Dermis lymphatic vessel endothelial cell (primary cell): ENCODE data around the gene ZNF577. TPM values are rescaled to one million over a fixed set of nuclear protein-coding genes. Genes with fewer than 3 reads are reported as not detected.

Experiments used
- total RNA-seq: library from RNA; depleted of rRNA; stranded (reverse); fragments of >200 nt; gene quantifications from 2 replicates; pipeline ENCODE4 v1.2.1, GENCODE V29; 2014

Gene ZNF577
- 3.1 and 4.2 TPM in 2 replicates for total RNA-seq

DNA sequence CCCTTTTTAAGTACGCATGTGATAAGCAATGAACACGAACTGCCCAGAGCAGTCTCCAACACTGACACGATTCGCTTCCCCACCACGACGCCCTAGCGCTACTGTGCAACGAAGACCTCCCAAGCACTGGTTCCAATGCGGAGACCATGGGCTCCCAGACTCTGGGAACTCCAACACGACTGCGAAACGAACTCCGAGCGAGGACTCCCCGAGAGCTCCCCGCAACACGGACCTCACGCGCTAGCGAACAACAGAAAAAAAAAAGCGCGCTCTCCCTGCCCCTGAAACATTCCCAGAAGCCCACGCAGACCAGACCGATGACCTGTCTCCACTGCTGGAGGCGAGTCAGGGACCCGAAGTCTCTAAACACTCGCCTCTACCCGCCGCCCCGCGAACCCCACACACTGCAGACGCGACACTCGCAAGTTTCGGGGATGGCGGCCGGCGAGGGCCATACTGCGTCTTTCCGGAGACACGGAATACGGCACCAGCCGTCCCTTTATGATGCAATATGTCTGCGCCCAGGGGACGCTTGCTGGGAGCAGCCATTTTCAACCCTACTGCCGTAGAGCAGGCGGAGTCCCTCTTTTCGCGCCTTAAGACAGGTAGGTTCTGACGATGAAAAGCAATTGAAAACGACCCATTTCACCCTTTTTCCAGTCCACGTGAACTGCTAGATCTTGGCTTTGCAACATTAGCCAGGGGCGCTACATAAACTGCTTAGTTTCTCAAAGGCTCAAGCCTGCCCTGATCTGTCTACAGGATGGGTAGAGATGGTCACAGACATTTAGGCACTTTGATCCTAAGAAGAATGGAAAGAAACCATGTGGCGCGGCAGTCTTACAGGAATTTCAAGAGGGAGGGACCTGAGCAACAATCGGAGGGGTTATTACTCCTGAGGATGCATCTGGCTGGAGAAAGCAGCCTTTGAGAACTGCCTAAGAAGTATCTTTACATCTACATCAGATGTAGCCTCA, at the start of gene ZNF577:
Gene ZNF577 (minus strand): TSS at position 430 of the 977 bp plus-strand sequence. CDS start 7,569 bp downstream, outside the sequence.

DNA sequence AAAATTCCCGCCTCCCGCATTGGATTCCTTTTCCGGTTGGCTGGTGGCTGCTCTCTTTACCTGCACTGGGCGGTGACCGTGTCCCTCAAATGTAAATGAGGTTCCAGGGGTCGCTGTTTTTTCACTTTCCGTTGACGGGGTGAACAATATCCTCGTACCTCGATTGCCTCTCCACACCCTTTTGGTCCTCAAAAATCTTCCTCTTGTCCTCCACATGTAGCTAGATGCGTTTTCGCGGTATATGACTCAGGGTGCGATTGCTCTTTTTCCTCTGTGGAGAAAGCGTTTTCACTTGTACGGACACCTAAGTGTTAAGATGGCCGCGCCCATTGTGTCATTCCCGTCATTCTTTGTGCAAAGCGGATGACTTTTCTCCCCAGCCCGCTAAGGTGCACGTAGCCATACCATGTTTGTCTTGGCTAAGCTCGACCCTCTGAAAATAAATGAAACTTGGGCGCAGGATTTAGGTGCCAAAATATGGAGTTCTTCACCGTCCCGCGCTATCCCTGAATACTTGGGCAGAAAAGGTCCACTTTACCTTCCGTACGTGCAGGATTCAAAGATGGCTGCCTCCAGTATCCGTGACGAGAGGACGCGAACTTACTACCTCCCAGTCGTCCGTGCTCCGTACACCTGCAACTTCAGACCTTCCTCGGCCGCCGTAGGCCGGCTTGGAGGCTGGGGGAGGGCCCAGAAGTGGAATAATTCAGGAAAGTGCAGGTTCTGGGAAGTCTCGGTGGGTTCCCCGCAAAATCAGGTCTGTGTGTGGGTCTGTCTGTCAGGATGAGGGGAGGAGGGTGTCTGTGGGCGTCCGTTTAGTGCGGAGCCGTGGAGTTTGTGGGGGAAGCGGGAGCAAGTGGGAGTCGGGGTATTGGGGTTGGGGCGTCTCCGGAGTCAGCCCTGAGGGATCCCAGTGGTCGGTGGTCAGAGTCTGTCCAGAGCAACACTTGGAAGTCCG, 39.3 kb upstream of the ZNF577 start, which contains the start of gene ZNF613:
Gene ZNF613 (plus strand): TSS at position 689 of the 958 bp plus-strand sequence. CDS start 8,749 bp downstream, outside the sequence.

DNA sequence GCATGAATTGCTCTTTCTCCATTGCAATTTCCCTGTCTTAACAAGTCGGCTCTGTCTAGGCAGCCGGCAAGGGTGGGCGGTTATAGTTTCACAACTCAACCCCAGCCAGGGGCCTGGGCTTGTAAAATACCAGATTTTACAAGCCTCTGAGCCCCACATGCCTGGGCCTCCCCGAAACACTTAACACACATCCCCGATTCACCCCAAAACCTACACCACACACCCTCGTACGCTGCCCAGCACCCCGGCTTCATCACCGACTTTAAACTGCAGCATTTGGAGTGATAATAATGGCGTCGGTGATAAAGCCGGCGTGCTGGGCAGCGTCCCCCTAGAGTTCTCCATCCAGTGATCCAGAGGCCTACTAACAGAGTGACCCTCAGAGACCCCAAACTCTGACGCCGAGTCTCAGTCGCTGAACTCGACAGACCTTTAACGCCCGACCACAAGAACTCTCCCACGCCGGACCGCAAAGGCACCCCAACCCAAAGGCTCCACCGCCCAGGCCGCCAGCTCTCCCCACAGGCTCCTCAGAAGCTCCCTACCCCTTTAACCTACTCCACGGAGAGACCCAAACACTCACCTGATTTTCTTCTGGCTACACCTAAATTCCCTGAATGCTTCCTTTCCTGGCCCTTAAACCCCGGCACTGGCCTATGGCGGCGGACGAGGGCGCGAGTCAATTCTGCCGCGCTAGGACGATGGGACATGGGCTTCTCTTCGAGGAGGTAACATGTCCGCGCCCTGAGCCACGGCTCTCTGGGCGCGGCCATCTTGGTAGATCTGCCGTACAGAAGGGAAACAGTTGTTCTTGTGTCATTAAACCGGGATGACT, 16.8 kb upstream of the ZNF577 start, which contains the start of gene ZNF649:
Gene ZNF649 (minus strand): TSS at position 687 of the 835 bp plus-strand sequence. CDS start 4,910 bp downstream, outside the sequence.

Other genes starting within 250 kb of the ZNF577 start
- not detected in 2 replicates for gene SIGLEC14, start 241.1 kb downstream of the ZNF577 start, total RNA-seq
- 4.8 and 6.4 TPM in 2 replicates for gene SPACA6, start 194.6 kb downstream of the ZNF577 start, total RNA-seq
- gene HAS1, start 164.0 kb downstream of the ZNF577 start, total RNA-seq: under 0.01 TPM in 1 of 2 replicates, not detected in the other
- not detected in 2 replicates for gene FPR1, start 136.1 kb downstream of the ZNF577 start, total RNA-seq
- gene FPR2, start 126.8 kb downstream of the ZNF577 start, total RNA-seq: not detected in 2 replicates
- under 0.01 and 0.09 TPM in 2 replicates for gene FPR3, start 92.8 kb downstream of the ZNF577 start, total RNA-seq
- gene ZNF649, start 17.1 kb upstream of the ZNF577 start, total RNA-seq: 7.4 and 11.0 TPM in 2 replicates
- 8.5 and 10.5 TPM in 2 replicates for gene ZNF613, start 39.5 kb upstream of the ZNF577 start, total RNA-seq
- 11.2 and 13.0 TPM in 2 replicates for gene ZNF350, start 98.9 kb upstream of the ZNF577 start, total RNA-seq
- 11.5 and 18.3 TPM in 2 replicates for gene ZNF615, start 120.3 kb upstream of the ZNF577 start, total RNA-seq
- gene ZNF614, start 140.4 kb upstream of the ZNF577 start, total RNA-seq: 7.6 and 15.0 TPM in 2 replicates
- 5.4 and 8.5 TPM in 2 replicates for gene ZNF432, start 160.9 kb upstream of the ZNF577 start, total RNA-seq
- gene ZNF841, start 207.8 kb upstream of the ZNF577 start, total RNA-seq: 9.3 and 14.6 TPM in 2 replicates